ENCODE data around the gene LAMTOR2.
A peak's percentile ranks its signal among the peaks of the same experiment; 100 is the strongest.
"Not testable (repeated sequence)": the region's sequence is repeated elsewhere in the genome, so short reads cannot be mapped to it uniquely, and the experiment has no call there.

The LAMTOR2 gene

DNA sequence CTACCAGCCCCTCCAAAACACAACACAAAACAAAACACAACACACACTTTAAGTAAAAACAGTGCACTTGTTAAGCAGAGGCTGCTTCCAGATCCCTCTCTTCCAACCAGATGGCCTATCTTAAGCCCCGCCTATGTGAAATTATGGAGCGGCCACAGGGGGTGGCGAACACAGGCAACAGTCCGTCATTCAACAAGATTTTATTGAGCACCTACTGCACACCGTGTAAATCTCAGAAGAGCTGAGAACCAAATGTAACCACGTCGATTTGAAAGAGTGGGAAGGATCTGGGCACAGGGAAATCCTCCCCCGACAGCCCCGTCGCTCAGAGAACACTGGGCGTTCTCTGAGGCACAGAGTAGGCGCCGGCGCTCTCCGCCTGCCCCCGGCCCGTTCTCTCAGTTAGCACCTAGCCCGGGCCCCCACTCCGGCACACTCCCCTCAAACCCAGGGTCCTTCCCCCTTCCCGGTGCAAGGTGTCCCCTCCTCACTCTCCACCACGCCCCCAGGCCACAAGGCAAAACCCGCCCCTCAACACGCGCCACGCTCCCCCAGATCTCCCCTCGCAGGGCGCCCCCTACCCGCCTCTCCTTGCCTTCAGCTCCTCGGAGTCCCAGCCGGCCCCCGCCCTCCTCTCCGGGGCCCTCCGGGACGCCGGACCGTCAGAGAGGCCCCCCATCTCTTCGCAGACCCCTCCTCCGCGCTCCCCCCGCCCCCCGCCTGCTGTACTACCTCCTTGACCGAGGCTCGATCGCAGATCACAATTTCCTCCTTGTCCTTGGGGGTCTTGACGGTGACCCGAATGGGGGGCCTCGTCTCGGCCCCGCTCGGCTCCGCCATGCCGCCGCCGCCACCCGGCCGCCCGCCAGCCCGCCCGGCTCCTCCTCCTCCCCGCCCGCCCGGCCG, 1.5 kb upstream of the LAMTOR2 start:
- peak; percentile 49 to 63 (median 49) for DNase-seq (ENCODE audit: low read depth in 3 of 3)

DNA sequence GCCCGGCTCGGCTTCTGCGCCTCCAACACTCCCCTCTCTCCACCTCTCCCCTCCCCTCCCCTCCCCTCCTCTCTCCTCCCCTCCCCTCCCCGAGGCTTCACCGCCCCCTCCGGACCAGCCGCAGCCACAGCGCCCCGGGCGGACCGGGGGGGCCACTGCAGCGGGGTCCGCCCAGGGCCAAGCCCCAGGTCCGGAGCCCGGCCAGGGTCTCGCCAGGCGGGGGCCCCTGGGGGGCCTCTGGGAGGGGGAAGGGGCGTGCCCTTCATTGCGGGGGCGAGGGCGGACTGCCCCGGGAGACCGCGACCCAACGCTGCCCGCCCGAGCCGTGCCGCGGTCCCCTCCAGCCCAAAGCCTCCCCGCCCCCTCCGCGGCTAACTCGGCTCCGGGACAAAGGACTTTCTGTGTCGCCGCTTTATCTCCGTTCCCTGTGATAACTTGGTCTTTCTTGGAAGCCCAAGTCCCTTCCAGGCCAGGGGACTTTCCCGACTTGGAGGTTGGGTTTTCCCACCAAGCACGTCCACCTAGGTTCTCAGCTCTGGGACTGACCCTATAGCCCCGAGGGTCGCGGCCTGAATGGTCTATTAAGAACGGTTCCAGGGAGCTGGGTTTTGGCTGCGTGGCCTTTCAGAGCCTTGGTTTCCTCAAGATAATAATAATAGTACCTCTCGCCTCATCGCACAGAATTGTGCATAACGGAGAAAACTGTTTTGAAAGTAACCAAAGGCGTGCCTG, 648 bp upstream of the LAMTOR2 start, which contains the start of gene UBQLN4:
UBQLN4 (minus strand) TSS at position 31 of the 732 bp plus-strand sequence. CDS start 97 bp downstream, outside the sequence.
- peak; percentile 71 to 81 (median 75) for DNase-seq (ENCODE audit: low read depth in 3 of 3)

DNA sequence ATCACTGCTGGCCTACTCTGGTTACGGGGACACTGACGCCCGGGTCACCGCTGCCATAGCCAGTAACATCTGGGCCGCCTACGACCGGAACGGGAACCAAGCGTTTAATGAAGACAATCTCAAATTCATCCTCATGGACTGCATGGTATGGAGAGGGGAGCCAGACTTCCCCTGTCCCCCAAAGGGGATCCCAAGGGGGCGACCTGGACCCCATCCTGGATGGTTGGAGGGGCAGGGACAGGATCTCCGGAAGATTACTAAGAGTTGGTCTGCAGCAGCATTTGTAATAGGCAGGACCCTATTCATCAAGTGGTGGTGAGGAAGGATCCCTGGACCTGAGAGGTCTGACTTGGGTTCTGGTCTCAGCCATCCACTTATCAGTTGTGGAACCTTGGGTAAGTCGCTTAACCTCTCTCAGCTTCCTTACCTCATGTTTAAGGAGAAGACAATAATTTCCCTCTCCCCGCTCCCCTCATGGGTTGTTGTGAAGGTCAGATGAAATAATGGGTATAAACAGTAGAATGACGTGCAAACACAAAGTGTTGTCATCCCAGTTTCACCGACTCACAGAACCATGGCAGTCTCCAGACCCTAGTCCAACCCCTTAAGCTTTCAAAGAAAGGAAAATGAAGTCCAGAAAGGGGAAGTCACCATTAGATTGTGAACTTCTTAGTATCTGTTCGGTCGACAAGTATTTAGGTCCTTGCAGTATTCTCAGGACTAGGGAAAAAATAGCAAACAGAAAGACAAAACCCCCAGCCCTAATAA, 883 bp downstream of the LAMTOR2 start:
- DNase-seq (ENCODE audit: low read depth in 3 of 3): no peak

DNA sequence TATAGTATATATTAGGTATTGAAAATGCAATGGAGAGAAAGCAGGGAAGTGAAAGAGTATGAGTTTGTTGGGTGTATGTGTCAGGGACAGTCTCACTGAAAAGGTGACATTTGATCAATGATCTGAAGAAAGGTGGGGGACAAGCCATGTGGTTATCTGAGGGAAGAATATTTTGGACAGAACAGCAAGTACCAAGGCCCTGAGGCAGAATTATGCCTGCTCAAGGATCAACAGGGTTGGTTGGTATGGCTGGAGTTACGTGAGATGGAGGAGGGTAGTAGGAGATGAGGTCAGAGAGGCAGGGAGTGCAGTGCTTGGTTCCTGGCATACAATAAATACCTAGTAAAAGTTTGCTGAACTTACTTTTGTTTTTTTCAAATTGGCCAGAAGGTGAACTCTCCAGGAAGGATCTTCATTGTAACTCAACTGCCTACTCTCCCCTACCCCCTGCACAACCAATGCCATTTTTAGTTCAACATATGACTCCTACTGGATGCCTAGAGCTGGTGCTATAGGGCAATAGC, 1.8 kb downstream of the LAMTOR2 start:
- DNase-seq (ENCODE audit: low read depth in 3 of 3): no peak

- DNase-seq (ENCODE audit: low read depth in 3 of 3): no peak
These were observed 6.5 kb downstream of the LAMTOR2 start, which contains the start of gene RAB25 for GRCh38 chr1:156060937-156061636. Gene RAB25, plus strand, starts transcription at chr1:156061160. Its CDS starts 241 bp downstream, at chr1:156061401.

DNA sequence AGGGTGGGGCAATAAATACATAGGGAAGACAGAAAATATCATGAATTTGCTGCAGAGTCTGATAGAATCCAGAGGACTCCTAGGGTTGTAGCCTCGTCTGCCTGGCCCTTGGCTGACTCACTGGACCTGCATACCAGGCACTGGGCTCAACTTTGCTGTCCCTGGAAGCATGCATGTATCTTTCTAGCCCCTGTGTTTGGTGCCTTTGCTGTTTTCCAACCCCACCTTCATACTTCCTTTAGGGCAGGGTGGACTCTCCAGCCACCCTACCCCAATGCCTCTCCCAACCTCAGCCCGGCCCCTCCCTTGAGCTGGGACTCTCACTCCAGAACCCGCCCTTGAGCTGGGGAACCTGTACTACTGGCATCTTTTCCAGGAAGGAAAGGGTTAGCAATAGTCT, 7.6 kb downstream of the LAMTOR2 start:
- DNase-seq (ENCODE audit: low read depth in 3 of 3): no peak

- DNase-seq (ENCODE audit: low read depth in 3 of 3): no peak
These were observed 9.4 kb downstream of the LAMTOR2 start for GRCh38 chr1:156063997-156064285.

DNA sequence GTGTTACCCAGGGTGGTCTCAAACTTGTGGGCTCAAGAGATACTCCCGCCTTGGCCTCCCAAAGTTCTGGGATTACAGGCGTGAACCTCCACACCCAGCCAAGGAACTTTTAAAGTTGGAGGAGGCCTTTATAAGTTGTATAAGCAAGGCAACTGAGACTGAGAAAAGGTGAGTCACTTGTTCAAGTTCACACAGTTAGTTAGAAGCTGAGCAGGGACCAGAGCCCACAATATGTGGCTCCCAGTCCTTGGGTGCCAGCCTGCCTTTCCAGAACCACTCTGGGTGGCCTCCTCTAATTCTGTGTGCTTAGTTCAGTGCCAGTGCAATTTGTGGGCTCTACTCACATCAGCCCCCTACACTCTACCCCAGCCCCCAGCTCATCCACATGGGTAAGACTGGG, 10.0 kb downstream of the LAMTOR2 start:
- no peak for DNase-seq (ENCODE audit: low read depth in 3 of 3)

GRCh38 chr1:156065212-156065611, 10.6 kb downstream of the LAMTOR2 start:
- DNase-seq (ENCODE audit: low read depth in 3 of 3): no peak

GRCh38 chr1:156065871-156066270, 11.3 kb downstream of the LAMTOR2 start:
- DNase-seq (ENCODE audit: low read depth in 3 of 3): no peak

DNA sequence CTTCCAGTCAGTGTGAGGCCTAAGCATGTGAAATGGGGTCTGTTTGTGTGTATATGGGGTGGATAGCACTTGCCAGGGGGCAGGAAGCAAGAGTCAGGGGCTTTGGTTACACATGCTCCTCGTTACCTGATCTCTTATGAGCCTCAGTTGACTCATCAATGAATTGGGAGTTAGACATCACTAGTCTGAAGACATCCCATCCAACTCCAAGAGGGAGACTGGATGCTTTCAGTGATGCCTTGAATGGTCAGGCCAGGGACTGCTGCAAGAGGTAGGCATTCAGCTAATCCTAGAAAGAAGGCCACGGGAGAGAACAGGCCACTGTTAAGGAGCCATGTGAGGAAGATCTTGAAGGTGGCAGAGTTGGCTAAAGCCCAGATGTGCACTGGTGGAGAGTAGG, 12.7 kb downstream of the LAMTOR2 start:
- no peak for DNase-seq (ENCODE audit: low read depth in 3 of 3)

DNA sequence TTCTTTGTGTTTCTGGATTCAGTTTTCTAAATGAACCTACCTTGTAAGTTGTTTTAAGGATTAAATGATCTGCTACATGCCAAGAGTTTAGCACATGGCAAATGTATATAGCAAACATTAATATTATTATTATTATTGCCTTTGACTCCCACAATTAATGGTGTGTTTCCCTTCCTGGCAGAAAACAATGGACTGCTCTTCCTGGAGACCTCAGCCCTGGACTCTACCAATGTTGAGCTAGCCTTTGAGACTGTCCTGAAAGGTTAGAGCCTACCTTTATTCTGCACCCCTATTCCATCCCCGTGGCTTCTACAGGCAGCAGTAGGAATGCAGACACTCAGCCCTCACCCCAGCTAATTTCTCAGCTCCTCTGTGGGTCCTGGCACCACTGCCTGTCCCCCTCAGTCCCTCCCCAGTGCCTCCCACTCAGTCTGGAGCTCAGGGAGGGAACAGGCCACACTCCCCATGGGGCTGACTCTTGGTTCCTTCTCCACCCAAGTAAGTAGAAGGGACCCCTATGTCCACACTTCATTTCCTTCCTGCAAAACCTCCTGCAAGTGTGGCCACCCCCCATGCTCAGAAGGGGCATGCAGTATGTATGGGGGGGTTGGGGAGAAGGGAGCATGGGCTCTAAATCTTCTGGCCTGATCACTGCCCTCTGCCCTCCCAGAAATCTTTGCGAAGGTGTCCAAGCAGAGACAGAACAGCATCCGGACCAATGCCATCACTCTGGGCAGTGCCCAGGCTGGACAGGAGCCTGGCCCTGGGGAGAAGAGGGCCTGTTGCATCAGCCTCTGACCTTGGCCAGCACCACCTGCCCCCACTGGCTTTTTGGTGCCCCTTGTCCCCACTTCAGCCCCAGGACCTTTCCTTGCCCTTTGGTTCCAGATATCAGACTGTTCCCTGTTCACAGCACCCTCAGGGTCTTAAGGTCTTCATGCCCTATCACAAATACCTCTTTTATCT, 15.2 kb downstream of the LAMTOR2 start:
- DNase-seq (ENCODE audit: low read depth in 3 of 3): no peak

DNA sequence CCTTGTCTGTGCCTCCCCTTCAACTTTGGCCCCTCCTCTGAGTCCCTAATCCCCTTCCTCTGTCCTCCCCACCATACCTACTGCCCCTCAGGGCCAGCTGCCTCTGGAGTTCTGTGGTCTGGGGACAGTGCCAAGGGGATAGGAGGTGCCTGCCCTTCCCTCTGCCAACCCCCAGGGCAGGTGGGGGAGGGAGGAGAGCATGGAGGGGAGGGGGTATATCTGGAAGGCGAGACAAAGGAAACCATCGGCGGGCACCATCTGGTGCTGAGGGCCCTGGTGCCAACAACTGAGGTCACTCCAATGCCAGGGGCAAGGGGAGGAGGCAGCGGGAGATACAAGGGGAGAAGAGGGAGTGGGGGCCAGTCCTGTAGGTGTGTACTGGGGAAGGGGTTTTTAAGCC, 16.0 kb downstream of the LAMTOR2 start:
- no peak for DNase-seq (ENCODE audit: low read depth in 3 of 3)

GRCh38 chr1:156071332-156071816, 16.8 kb downstream of the LAMTOR2 start:
- not testable (repeated sequence) for DNase-seq (ENCODE audit: low read depth in 3 of 3)

- DNase-seq (ENCODE audit: low read depth in 3 of 3): no peak
These were observed 17.7 kb downstream of the LAMTOR2 start for GRCh38 chr1:156072251-156072650.

DNA sequence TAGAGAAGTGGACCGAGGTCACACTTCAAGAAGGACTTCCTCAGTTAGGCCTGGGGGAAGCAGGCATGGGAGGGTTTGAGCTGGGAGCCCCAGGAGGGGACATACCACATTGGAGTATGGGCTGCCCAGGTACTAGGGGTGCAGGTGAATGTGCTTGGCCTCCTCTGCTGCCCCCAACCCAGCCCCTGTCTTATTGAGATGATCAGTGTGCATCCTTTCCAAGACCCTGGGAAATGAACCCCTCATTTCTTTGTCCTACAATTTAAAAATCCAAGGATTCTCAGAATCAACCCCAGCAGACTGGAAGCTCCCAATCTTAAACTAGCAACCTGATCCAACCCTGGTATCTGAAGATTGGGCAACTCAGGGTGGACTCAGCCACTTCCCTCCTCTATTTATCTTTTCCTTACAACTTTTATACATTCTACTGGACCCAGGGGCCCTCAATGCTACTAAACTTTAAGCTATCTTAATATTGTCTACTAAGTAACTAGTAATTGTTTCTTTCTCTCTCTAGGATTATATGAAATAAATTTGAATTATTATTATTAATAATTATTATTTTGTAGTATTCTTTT, 18.6 kb downstream of the LAMTOR2 start:
- no peak for DNase-seq (ENCODE audit: low read depth in 3 of 3)

DNA sequence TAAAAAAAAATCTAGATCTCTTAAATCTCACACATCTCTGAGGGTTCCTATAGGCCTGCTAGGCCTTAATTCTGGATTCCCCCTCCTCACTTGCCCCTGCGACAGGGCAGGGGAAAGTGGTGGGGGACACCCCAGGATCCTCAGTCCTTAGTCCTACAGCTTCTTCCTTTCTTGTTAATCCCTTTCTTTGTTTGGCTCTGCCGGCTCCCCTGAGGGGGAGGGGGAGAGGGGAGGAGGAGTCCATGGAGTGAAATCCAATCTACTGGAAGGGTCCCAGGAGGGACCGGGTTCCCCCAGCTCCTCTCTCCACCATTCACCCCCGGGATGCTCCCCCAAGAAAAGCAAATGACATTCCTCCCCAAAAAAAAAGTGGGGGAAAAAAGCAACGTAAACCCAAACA, 19.2 kb downstream of the LAMTOR2 start:
- DNase-seq (ENCODE audit: low read depth in 3 of 3): no peak

DNA sequence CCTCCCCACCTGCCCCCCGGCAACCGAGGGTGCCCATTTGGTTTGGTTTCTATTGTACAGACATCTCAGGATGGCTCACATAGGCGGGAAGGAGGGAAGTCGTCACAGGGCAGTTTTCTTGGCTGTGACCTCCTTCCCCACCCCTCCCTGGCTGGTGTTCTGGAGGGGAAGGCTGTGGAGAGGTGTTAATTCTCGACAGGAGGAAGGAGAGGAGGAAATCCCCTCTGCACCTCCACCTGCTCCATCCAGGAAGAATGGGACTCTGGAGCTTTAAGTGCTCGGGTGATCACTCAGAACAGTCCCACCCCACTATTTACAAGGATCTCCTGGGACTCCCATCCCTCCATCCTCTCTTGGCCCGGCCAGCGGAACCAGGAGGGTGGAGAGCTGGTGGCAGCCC, 20.1 kb downstream of the LAMTOR2 start:
- no peak for DNase-seq (ENCODE audit: low read depth in 3 of 3)

- DNase-seq (ENCODE audit: low read depth in 3 of 3): no peak
These were observed 20.6 kb downstream of the LAMTOR2 start for GRCh38 chr1:156075162-156075561.

DNA sequence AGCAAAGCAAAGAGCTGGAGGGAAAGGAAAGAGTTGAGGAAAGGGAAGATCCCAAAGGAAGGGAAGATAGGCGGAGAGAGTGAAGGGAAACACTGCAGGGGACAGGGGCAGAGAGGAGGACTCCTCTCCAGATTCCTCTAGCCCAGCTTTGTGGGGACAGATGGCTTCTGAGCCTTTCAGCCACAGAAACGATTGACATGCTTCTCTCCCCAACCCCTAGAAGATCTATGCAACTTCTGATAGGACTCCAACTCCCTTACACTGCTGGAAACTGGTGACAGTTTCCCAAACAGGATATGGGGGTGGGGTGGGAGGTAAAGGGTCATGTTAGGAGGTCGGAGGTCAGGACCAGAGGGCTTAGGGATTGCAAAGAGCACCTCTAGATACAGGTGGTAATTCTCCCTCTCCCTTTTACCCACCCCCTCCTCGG, 21.2 kb downstream of the LAMTOR2 start:
- no peak for DNase-seq (ENCODE audit: low read depth in 3 of 3)

Measured in stimulated activated CD4-positive, alpha-beta T cell treated with anti-CD3 and anti-CD28 coated beads, TNF-alpha, amount 100 ng/mL, for 4 hours (primary cell).